Measurements from ENCODE around the gene ASCC3.

- TF ChIP-seq POLR2A (IDR thresholded peaks at IDR 0.05), result no peak
- TF ChIP-seq, protein P1, sequence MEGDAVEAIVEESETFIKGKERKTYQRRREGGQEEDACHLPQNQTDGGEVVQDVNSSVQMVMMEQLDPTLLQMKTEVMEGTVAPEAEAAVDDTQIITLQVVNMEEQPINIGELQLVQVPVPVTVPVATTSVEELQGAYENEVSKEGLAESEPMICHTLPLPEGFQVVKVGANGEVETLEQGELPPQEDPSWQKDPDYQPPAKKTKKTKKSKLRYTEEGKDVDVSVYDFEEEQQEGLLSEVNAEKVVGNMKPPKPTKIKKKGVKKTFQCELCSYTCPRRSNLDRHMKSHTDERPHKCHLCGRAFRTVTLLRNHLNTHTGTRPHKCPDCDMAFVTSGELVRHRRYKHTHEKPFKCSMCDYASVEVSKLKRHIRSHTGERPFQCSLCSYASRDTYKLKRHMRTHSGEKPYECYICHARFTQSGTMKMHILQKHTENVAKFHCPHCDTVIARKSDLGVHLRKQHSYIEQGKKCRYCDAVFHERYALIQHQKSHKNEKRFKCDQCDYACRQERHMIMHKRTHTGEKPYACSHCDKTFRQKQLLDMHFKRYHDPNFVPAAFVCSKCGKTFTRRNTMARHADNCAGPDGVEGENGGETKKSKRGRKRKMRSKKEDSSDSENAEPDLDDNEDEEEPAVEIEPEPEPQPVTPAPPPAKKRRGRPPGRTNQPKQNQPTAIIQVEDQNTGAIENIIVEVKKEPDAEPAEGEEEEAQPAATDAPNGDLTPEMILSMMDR (IDR thresholded peaks at IDR 0.05), result no peak
Measured at GRCh38 chr6:100731411-100731810, 149.7 kb downstream of the ASCC3 start.
